ENCODE measurements around the gene NAA15. TPM values are rescaled to one million over a fixed set of nuclear protein-coding genes. Genes with fewer than 3 reads are reported as not detected.
A peak's percentile ranks its signal among the peaks of the same experiment; 100 is the strongest.
"Not testable (repeated sequence)": the region's sequence is repeated elsewhere in the genome, so short reads cannot be mapped to it uniquely, and the experiment has no call there.

Gene NAA15
- polyA plus RNA-seq, 3 donors: 5.2 to 20.2 (median 8.8) TPM

- H3K79me2 ChIP-seq (ENCODE audit: insufficient read depth, low read length): peaks cover 100% of the 10 kb centered on the region
- no peak overlapping the region for H3K4me3 ChIP-seq (replicated peaks in 1 of 3; ENCODE audit: low read depth in 2 of 3, low read length in 3 of 3)
- peak overlapping the region in 1 of 2 donors; percentile 56 for H3K27ac ChIP-seq (ENCODE audit: low read depth in 1 of 2, low read length in 2 of 2)
- no peaks in the 10 kb centered on the region for H3K9me3 ChIP-seq (replicated peaks in 1 of 2; ENCODE audit: control insufficient read depth in 1 of 2, insufficient read depth in 1 of 2, low read length in 2 of 2)
- no peaks in the 10 kb centered on the region for H3K27me3 Mint-ChIP-seq (ENCODE audit: low read depth in 3 of 3)
- H3K4me1 ChIP-seq (ENCODE audit: control insufficient read depth in 1 of 2, insufficient read depth in 2 of 2, low read length in 2 of 2): peaks cover 16 to 20% of the 10 kb centered on the region in 2 donors
- H3K4me3 Mint-ChIP-seq: no peak overlapping the region
- peaks cover 0 to 5% of the 10 kb centered on the region in 2 donors for H3K36me3 ChIP-seq (replicated peaks in 1 of 2; ENCODE audit: control insufficient read depth in 1 of 2, insufficient read depth in 2 of 2, low read length in 2 of 2)
- no peak for DNase-seq
- H3K4me1 Mint-ChIP-seq: peaks cover 47% of the 10 kb centered on the region
- no peaks in the 10 kb centered on the region for H3K27me3 ChIP-seq (ENCODE audit: control insufficient read depth in 2 of 2, insufficient read depth in 2 of 2, low read length in 2 of 2)
- no peak overlapping the region for H3K9ac ChIP-seq (ENCODE audit: insufficient read depth, low read length, poor library complexity, severe bottlenecking)
- peak overlapping the region in 4 of 7 donors; percentile 40 to 75 (median 50) for H3K27ac Mint-ChIP-seq
- WGBS (ENCODE audit: insufficient coverage): 83% methylated on average over 1 of the region's 3 CpGs
- intact Hi-C loops (cut with micrococcal nuclease): no loop called here
- peaks cover 0 to 7% of the 10 kb centered on the region in 2 donors for H3K36me3 Mint-ChIP-seq
- H4K20me1 ChIP-seq (ENCODE audit: insufficient read depth, low read length): peaks cover 70% of the 10 kb centered on the region
- H2AFZ ChIP-seq (ENCODE audit: insufficient read depth, low read depth, low read length, poor library complexity, severe bottlenecking): no peak overlapping the region
- TF ChIP-seq CTCF (IDR thresholded peaks at IDR 0.05): no peak
- H3K9me3 Mint-ChIP-seq: no peaks in the 10 kb centered on the region
- H3K4me2 ChIP-seq (replicated peaks; ENCODE audit: extremely low read depth, low read length, poor library complexity, severe bottlenecking): no peak overlapping the region
Observed at GRCh38 chr4:139311909-139312308, 10.6 kb downstream of the NAA15 start.

DNA sequence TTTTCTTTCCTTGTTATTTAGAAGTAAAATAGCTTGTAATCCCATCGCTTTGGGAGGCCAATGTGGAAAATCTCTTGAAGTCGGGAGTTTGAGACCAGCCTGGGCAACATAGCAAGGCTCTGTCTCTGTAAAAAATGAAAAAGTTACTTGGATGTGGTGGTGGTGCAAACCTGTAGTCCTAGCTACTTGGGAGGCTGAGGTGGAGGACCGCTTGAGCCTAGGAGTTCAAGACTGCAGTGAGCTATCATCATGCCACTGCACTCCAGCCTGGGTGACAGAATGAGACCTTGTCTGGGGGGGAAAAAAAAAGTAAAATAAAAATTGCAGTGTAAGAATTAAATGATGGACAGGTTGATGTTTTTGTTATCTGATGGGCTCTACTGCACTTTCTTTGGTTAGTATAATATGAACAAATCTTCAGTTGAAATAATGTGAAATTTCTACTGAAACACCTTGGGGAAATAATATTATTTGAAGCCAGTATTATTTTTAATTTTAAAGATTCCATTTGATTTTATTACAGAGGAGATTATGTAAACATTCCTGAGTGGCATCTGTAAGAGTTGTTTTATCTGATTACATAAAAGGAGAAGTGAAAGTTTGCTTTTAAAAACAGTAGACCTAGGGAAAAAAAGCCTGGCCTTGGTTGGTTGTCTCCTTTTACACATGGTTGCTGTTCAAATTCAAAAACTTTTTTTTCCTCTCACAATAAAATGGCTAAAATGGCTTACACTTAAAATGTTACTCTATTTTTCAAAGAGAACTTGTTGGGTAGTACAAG is 11.4 kb downstream of the NAA15 start:
- H3K79me2 ChIP-seq (ENCODE audit: insufficient read depth, low read length): peaks cover 100% of the 10 kb centered on the region
- peak overlapping the region; percentile 20 for H3K4me2 ChIP-seq (replicated peaks; ENCODE audit: extremely low read depth, low read length, poor library complexity, severe bottlenecking)
- no peaks in the 10 kb centered on the region for H3K27me3 ChIP-seq (ENCODE audit: control insufficient read depth in 2 of 2, insufficient read depth in 2 of 2, low read length in 2 of 2)
- H3K27ac Mint-ChIP-seq: peak overlapping the region in 5 of 7 donors; percentile 41 to 80 (median 77)
- 93% methylated on average over 2 of the region's 3 CpGs for WGBS (ENCODE audit: insufficient coverage)
- peaks cover 18 to 20% of the 10 kb centered on the region in 2 donors for H3K4me1 ChIP-seq (ENCODE audit: control insufficient read depth in 1 of 2, insufficient read depth in 2 of 2, low read length in 2 of 2)
- no peak overlapping the region for H2AFZ ChIP-seq (ENCODE audit: insufficient read depth, low read depth, low read length, poor library complexity, severe bottlenecking)
- peaks cover 73% of the 10 kb centered on the region for H4K20me1 ChIP-seq (ENCODE audit: insufficient read depth, low read length)
- H3K9me3 Mint-ChIP-seq: no peaks in the 10 kb centered on the region
- H3K27me3 Mint-ChIP-seq (ENCODE audit: low read depth in 3 of 3): no peaks in the 10 kb centered on the region
- no peak overlapping the region for H3K9ac ChIP-seq (ENCODE audit: insufficient read depth, low read length, poor library complexity, severe bottlenecking)
- TF ChIP-seq CTCF (IDR thresholded peaks at IDR 0.05): no peak
- H3K4me3 ChIP-seq (replicated peaks in 1 of 3; ENCODE audit: low read depth in 2 of 3, low read length in 3 of 3): peak overlapping the region in 1 of 3 experiments; percentile 8
- H3K9me3 ChIP-seq (replicated peaks in 1 of 2; ENCODE audit: control insufficient read depth in 1 of 2, insufficient read depth in 1 of 2, low read length in 2 of 2): no peaks in the 10 kb centered on the region
- intact Hi-C loops (cut with micrococcal nuclease): no loop called here
- H3K27ac ChIP-seq (ENCODE audit: low read depth in 1 of 2, low read length in 2 of 2): peak overlapping the region; percentile 20 to 56
- no peak overlapping the region for H3K4me3 Mint-ChIP-seq
- H3K36me3 ChIP-seq (replicated peaks in 1 of 2; ENCODE audit: control insufficient read depth in 1 of 2, insufficient read depth in 2 of 2, low read length in 2 of 2): no peaks in the 10 kb centered on the region
- H3K4me1 Mint-ChIP-seq: peaks cover 49% of the 10 kb centered on the region
- DNase-seq: peak in 2 of 3 donors; percentile 15 to 52
- H3K36me3 Mint-ChIP-seq: peaks cover 0 to 11% of the 10 kb centered on the region in 2 donors

- intact Hi-C loops (cut with micrococcal nuclease); H3K4me3 Mint-ChIP-seq: not testable (repeated sequence)
- peaks cover 0 to 14% of the 10 kb centered on the region in 2 donors for H3K36me3 Mint-ChIP-seq
Observed at GRCh38 chr4:139313414-139313813, 12.1 kb downstream of the NAA15 start.

More at GRCh38 chr4:139313414-139313813, 12.1 kb downstream of the NAA15 start:
- Mint-ChIP-seq H3K4me1 (peaks cover 49% of the 10 kb centered on the region), H3K27ac (peak overlapping the region in 5 of 7 donors; percentile 44 to 78 (median 57))
- not testable (repeated sequence) for H3K36me3 ChIP-seq (replicated peaks in 1 of 2; ENCODE audit: control insufficient read depth in 1 of 2, insufficient read depth in 2 of 2, low read length in 2 of 2); H3K9me3 Mint-ChIP-seq; H2AFZ ChIP-seq (ENCODE audit: insufficient read depth, low read depth, low read length, poor library complexity, severe bottlenecking); H3K9ac ChIP-seq (ENCODE audit: insufficient read depth, low read length, poor library complexity, severe bottlenecking); H3K27me3 Mint-ChIP-seq (ENCODE audit: low read depth in 3 of 3); DNase-seq; H3K27me3 ChIP-seq (ENCODE audit: control insufficient read depth in 2 of 2, insufficient read depth in 2 of 2, low read length in 2 of 2); H3K9me3 ChIP-seq (replicated peaks in 1 of 2; ENCODE audit: control insufficient read depth in 1 of 2, insufficient read depth in 1 of 2, low read length in 2 of 2)
- whole genome bisulfite sequencing (ENCODE audit: insufficient coverage): no CpG with 5 or more reads among the region's 10 CpGs
- Histone ChIP-seq H3K4me3 (replicated peaks in 1 of 3; ENCODE audit: low read depth in 2 of 3, low read length in 3 of 3) (peak overlapping the region in 1 of 3 experiments; percentile 8), H3K27ac (ENCODE audit: low read depth in 1 of 2, low read length in 2 of 2) (peak overlapping the region; percentile 2 to 52), H3K4me2 (replicated peaks; ENCODE audit: extremely low read depth, low read length, poor library complexity, severe bottlenecking) (peak overlapping the region; percentile 20), H3K4me1 (ENCODE audit: control insufficient read depth in 1 of 2, insufficient read depth in 2 of 2, low read length in 2 of 2) (peaks cover 18 to 20% of the 10 kb centered on the region in 2 donors), H3K79me2 (ENCODE audit: insufficient read depth, low read length) (peaks cover 100% of the 10 kb centered on the region), H4K20me1 (ENCODE audit: insufficient read depth, low read length) (peaks cover 74% of the 10 kb centered on the region)
